Astrocyte of the cerebellum (primary cell): ENCODE results near the gene ACBD7.

Experiments
- DNase-seq: peaks from one replicate; pipeline ENCODE4 v3.0.0-alpha.2; 2011; ENCODE audit warnings: low read depth
- H3K4me3 ChIP-seq: 2 replicates; pipeline ENCODE4 v1.5.1; 2011; ENCODE audit warnings: mild to moderate bottlenecking, low read depth, low read length, moderate library complexity
- CTCF ChIP-seq: IDR thresholded peaks from 2 replicates; pipeline ENCODE4 v1.5.1; 2012; ENCODE audit warnings: low read length, low read depth, moderate library complexity, mild to moderate bottlenecking; ENCODE audit errors: missing control alignments
- in situ Hi-C: cut with HindIII; loops from 2 replicates; pipeline ENCODE4 v1.10.0; 2017; ENCODE audit warnings: low sequenced_read_pairs

ACBD7 gene

GRCh38 chr10:15037691-15038090 lies 50.9 kb downstream of the ACBD7 start:
- in situ Hi-C loops, result no loop called here
- H3K4me3 ChIP-seq, result no peak overlapping the region
- TF ChIP-seq CTCF, result no peak

GRCh38 chr10:15035385-15036301 lies 52.9 kb downstream of the ACBD7 start:
- no peak for TF ChIP-seq CTCF
- in situ Hi-C loops, result no loop called here
- H3K4me3 ChIP-seq, result no peak overlapping the region
- DNase-seq, result peak; percentile 16

More at GRCh38 chr10:15037691-15038090, 50.9 kb downstream of the ACBD7 start:
- no peak for DNase-seq

- no peak overlapping the region for H3K4me3 ChIP-seq
- TF ChIP-seq CTCF, result no peak
- DNase-seq, result no peak
- in situ Hi-C loops, result loop anchor here (5.0 to 10.0 kb wide), 2 partner anchors 65 to 123 kb away; no protein-coding TSS in a partner anchor
Measured at GRCh38 chr10:15027741-15028140, 60.8 kb downstream of the ACBD7 start.
